ENCODE measurements around the gene NDUFB11. TPM values are rescaled to one million over a fixed set of nuclear protein-coding genes. Genes with fewer than 3 reads are reported as not detected.

Gene NDUFB11
- total and polyA plus RNA-seq, 2 donors (not counting 3 experiments of a cell fraction or from before 2014, with no cell fraction given): 65.2 to 88.0 TPM

GRCh38 chrX:47129899-47130358 is 14.6 kb downstream of the NDUFB11 start:
- Histone ChIP-seq H4K20me1 (replicated peaks; ENCODE audit: control insufficient read depth, extremely low read depth, insufficient read depth, low read length) (no peaks in the 10 kb centered on the region), H2AFZ (ENCODE audit: low read depth, low read length) (peak overlapping the region; percentile 38), H3K27ac (ENCODE audit: insufficient read depth, low read depth, low read length) (peak overlapping the region; percentile 29), H3K9me1 (replicated peaks; ENCODE audit: control insufficient read depth, extremely low read depth, insufficient read depth, low read length) (no peaks in the 10 kb centered on the region), H3K4me1 (ENCODE audit: control insufficient read depth, extremely low read depth, insufficient read depth, low read length) (no peaks in the 10 kb centered on the region), H3K36me3 (ENCODE audit: control insufficient read depth in 2 of 2, extremely low read depth in 1 of 2, insufficient read depth in 2 of 2, low read length in 2 of 2) (no peaks in the 10 kb centered on the region), H3K27me3 (ENCODE audit: control insufficient read depth in 2 of 2, insufficient read depth in 2 of 2, low read length in 2 of 2) (no peaks in the 10 kb centered on the region), H3K4me2 (ENCODE audit: insufficient read depth, low read length) (peak overlapping the region; percentile 82), H3K4me3 (replicated peaks in 1 of 3; ENCODE audit: insufficient read depth in 1 of 3, low read depth in 1 of 3, low read length in 3 of 3) (peak overlapping the region; percentile 23 to 91 (median 62)), H3K79me2 (ENCODE audit: control insufficient read depth, insufficient read depth, low read length) (no peaks in the 10 kb centered on the region), H3K9ac (replicated peaks; ENCODE audit: extremely low read depth, insufficient read depth, low read length) (peak overlapping the region; percentile 70), H3K9me3 (replicated peaks; ENCODE audit: control insufficient read depth, insufficient read depth, low read length) (no peaks in the 10 kb centered on the region)
- intact Hi-C loops (cut with micrococcal nuclease) (loop anchor here (1.0 kb wide), 1 partner anchor 15 kb away; the partner anchor contains the start of gene RBM10), dilution Hi-C loops (cut with MboI; ENCODE audit: extremely low pct_ligation_motif_present, low sequenced_read_pairs) (no loop called here)
- peak; percentile 5 for DNase-seq (ENCODE audit: low read depth, low spot score)
- BruUV-seq (replicated peaks): no TSS peak
- POLR2A ChIA-PET: no interaction called here
- TF ChIP-seq POLR2AphosphoS5 (IDR thresholded peaks at IDR 0.05; ENCODE audit: insufficient read depth, low read depth, low read length) (no peak), CTCF (IDR thresholded peaks at IDR 0.05; ENCODE audit: extremely low read depth in 1 of 2, insufficient read depth in 1 of 2, low read depth in 1 of 2, low read length in 2 of 2) (no peak), MAX (IDR thresholded peaks at IDR 0.05; ENCODE audit: insufficient read depth, insufficient read length) (no peak), FOS (IDR thresholded peaks at IDR 0.05; ENCODE audit: borderline replicate concordance, insufficient read depth, low read length) (no peak), JUN (IDR thresholded peaks at IDR 0.05; ENCODE audit: borderline replicate concordance, insufficient read depth, insufficient read length, low read depth) (no peak), POLR2A (IDR thresholded peaks at IDR 0.05; ENCODE audit: low read depth, low read length) (no peak), GATA2 (IDR thresholded peaks at IDR 0.05; ENCODE audit: insufficient read depth, insufficient read length, low read depth, low read length) (no peak), EZH2 (IDR thresholded peaks at IDR 0.05; ENCODE audit: borderline replicate concordance, low read depth, low read length, severe bottlenecking) (no peak), MYC (IDR thresholded peaks at IDR 0.05; ENCODE audit: low read depth, low read length) (no peak)
- FAIRE-seq: no peak
- CTCF ChIA-PET: interaction anchor here (0.7 to 1.1 kb wide), 2 partner anchors 15 to 95 kb away, joined by 3 to 5 read pairs; partner anchors contain the start of genes NDUFB11 and RBM10
